Neural progenitor cell (in vitro differentiated cells): ENCODE results near the gene FOXN3.

Source experiments
- EZH2 ChIP-seq: fragments of 200-600 bp; sonication (generic); IDR thresholded peaks from 2 replicates; pipeline ENCODE4 v1.6.1; 2017; ENCODE audit warnings: antibody characterized with exemption, mild to moderate bottlenecking, moderate library complexity
- EZH2phosphoT487 ChIP-seq: fragments of 200-600 bp; sonication (generic); IDR thresholded peaks from 2 replicates; pipeline ENCODE4 v1.6.1; 2017; ENCODE audit warnings: antibody characterized with exemption
- TF ChIP-seq, protein P1 (sequence below): fragments of 200-600 bp; sonication (generic); IDR thresholded peaks from 2 replicates; pipeline ENCODE4 v1.5.1; 2017; ENCODE audit warnings: antibody characterized with exemption, mild to moderate bottlenecking

DNA sequence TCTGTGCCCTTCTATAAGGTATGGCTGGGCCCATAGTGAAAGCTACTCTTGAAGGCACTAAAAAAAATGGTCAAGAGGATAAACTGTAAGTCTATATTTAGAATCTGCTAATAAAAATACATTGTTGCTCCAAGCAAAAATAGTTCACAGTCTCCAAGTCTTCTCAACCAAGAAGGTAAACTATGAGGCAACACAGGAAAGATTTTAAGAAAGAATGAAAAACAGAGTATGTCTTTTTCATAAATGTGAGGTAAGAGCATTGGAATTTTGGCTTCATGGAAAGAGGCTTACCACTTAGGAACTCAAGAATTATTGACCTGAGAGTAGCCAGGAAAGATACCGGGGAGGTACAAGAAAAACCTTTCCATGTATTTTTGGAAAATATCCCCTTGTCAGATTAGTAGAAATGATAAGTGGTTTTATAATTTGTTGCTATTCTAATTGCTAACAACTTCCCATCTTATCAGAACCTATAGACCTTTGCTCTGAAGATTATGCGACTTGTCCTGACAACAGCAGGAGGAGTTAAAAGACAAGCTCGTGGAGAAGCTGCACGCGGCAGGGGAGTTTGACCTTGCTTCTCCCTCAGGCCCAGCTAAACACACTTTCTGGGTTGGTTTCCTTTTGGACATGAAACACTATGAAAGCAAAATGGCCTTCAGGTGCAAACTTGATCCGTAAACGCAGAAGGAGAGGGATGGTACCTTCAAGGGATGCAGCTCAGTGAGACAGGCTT lies 238.1 kb downstream of the FOXN3 start:
- TF ChIP-seq, protein P1, sequence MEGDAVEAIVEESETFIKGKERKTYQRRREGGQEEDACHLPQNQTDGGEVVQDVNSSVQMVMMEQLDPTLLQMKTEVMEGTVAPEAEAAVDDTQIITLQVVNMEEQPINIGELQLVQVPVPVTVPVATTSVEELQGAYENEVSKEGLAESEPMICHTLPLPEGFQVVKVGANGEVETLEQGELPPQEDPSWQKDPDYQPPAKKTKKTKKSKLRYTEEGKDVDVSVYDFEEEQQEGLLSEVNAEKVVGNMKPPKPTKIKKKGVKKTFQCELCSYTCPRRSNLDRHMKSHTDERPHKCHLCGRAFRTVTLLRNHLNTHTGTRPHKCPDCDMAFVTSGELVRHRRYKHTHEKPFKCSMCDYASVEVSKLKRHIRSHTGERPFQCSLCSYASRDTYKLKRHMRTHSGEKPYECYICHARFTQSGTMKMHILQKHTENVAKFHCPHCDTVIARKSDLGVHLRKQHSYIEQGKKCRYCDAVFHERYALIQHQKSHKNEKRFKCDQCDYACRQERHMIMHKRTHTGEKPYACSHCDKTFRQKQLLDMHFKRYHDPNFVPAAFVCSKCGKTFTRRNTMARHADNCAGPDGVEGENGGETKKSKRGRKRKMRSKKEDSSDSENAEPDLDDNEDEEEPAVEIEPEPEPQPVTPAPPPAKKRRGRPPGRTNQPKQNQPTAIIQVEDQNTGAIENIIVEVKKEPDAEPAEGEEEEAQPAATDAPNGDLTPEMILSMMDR = no peak
- TF ChIP-seq EZH2 (no peak), EZH2phosphoT487 (no peak)
